HepG2 (cell line): ENCODE data around the gene OTOG. TPM values are rescaled to one million over a fixed set of nuclear protein-coding genes. Genes with fewer than 3 reads are reported as not detected.

Source experiments
- ATAC-seq: fragments of 200-7000 bp; cut with Tn5 transposase; 3 replicates; pipeline ENCODE4 v1.9.1; 2020; ENCODE audit warnings: mild to moderate bottlenecking, moderate library complexity
- BruUV-seq: library from RNA; stranded (reverse); fragments of 400-500 nt; replicated peaks from 2 replicates; lab custom pipeline; 2021; lab: Mats Ljungman, UMichigan
- CTCF ChIA-PET: fragments of 300-600 bp; formaldehyde crosslinking; extraction: SDS; loops from one replicate; lab custom pipeline; 2021; ENCODE audit warnings: low total read pairs, inconsistent platforms, low intra/inter-chr PET ratio; lab: Yijun Ruan, JAX
- POLR2A ChIA-PET: fragments of 350-600 bp; sonication (Branson Sonifier 250); formaldehyde crosslinking; loops from one replicate; lab custom pipeline; 2020; ENCODE audit warnings: antibody characterized with exemption, inconsistent platforms; lab: Yijun Ruan, JAX
- DNase-seq: peaks from one replicate; pipeline ENCODE4 v3.0.0-alpha.2; 2015; ENCODE audit warnings: low spot score
- FAIRE-seq: peaks from 3 replicates; lab custom pipeline; 2011; peaks lifted over from hg19 to GRCh38; lab: Jason Lieb, UNC
- H2AFZ ChIP-seq: one replicate; pipeline ENCODE4 v1.6.1; 2011; ENCODE audit warnings: low read length, inconsistent platforms
- H3K27ac ChIP-seq: fragments of 300-600 bp; 3 replicates; pipeline ENCODE4 v1.8.0; 2011; ENCODE audit warnings: mixed run types, mild to moderate bottlenecking, mixed read lengths, low read length, inconsistent platforms; ENCODE audit not compliant: insufficient read depth; ENCODE audit errors: extremely low read length
- H3K27me3 ChIP-seq, 2 experiments: fragments of 200-600 bp in 1 of 2; 2 replicates in 1 of 2; 3 replicates in 1 of 2; pipeline versions ENCODE4 v1.6.0 to v1.8.0; 2011; ENCODE audit warnings: low read length in 2 of 2, mild to moderate bottlenecking in 2 of 2, moderate library complexity in 2 of 2, inconsistent platforms in 1 of 2; ENCODE audit not compliant: insufficient read depth in 2 of 2, control insufficient read depth in 1 of 2
- H3K36me3 ChIP-seq, 2 experiments: fragments of 200-600 bp in 1 of 2; replicated peaks in 1 of 2; 2 replicates in 1 of 2; 3 replicates in 1 of 2; pipeline versions ENCODE4 v1.5.1 to v1.8.0; 2011; ENCODE audit warnings: low read length in 2 of 2, inconsistent platforms in 1 of 2; ENCODE audit not compliant: insufficient read depth in 2 of 2, control insufficient read depth in 1 of 2
- H3K4me1 ChIP-seq: 2 replicates; pipeline ENCODE4 v1.5.1; 2012; ENCODE audit warnings: low read length, inconsistent platforms; ENCODE audit not compliant: insufficient read depth
- H3K4me2 ChIP-seq: 2 replicates; pipeline ENCODE4 v1.6.0; 2011; ENCODE audit warnings: low read depth, low read length, inconsistent platforms
- H3K4me3 ChIP-seq, 3 experiments: fragments of 200-600 bp in 1 of 3; sonication (generic), shearing (Covaris generic) in 1 of 3; replicated peaks in 1 of 3; 2 replicates each; pipeline ENCODE4 v1.5.1; 2011 to 2016; ENCODE audit warnings: low read length in 3 of 3, inconsistent platforms in 2 of 3, low read depth in 2 of 3, mild to moderate bottlenecking in 2 of 3, control low read depth in 1 of 3, mixed read lengths in 1 of 3; ENCODE audit not compliant: insufficient read depth in 1 of 3
- H3K79me2 ChIP-seq: one replicate; pipeline ENCODE4 v1.6.1; 2011; ENCODE audit warnings: low read length, inconsistent platforms; ENCODE audit not compliant: insufficient read depth
- H3K9ac ChIP-seq: 2 replicates; pipeline ENCODE4 v1.6.0; 2011; ENCODE audit warnings: mild to moderate bottlenecking, low read depth, low read length, inconsistent platforms; ENCODE audit not compliant: insufficient read depth
- H3K9me3 ChIP-seq: 2 replicates; pipeline ENCODE4 v1.5.1; 2012; ENCODE audit warnings: mild to moderate bottlenecking, low read length
- H4K20me1 ChIP-seq: 2 replicates; pipeline ENCODE4 v1.6.0; 2011; ENCODE audit warnings: inconsistent platforms, mild to moderate bottlenecking, low read length, moderate library complexity; ENCODE audit not compliant: insufficient read depth
- BCL6 ChIP-seq: IDR thresholded peaks from 2 replicates; pipeline ENCODE4 v1.6.1; 2016; ENCODE audit warnings: missing genetic modification reagents, missing compliant biosample characterization
- CREM ChIP-seq, 2 experiments: sonication (generic) in 1 of 2; formaldehyde crosslinking in 1 of 2; IDR thresholded peaks; 2 replicates each; pipeline versions ENCODE4 v1.4.0 to v1.6.1; 2016 to 2020; ENCODE audit warnings: antibody characterized with exemption in 1 of 2, mild to moderate bottlenecking in 1 of 2, missing genetic modification reagents in 1 of 2
- CTCF ChIP-seq: sonication (generic); formaldehyde crosslinking; IDR thresholded peaks from 2 replicates; pipeline ENCODE4 v1.5.0; 2020; ENCODE audit warnings: mild to moderate bottlenecking, missing genetic modification reagents, moderate library complexity
- HNF1B ChIP-seq: sonication (generic); formaldehyde crosslinking; IDR thresholded peaks from 2 replicates; pipeline ENCODE4 v1.5.1; 2020; ENCODE audit warnings: mild to moderate bottlenecking, moderate library complexity, missing genetic modification reagents
- HOXA3 ChIP-seq: sonication (generic); formaldehyde crosslinking; IDR thresholded peaks from 2 replicates; pipeline ENCODE4 v1.5.0; 2020; ENCODE audit warnings: missing genetic modification reagents
- IRX3 ChIP-seq: sonication (generic); formaldehyde crosslinking; IDR thresholded peaks from 2 replicates; pipeline ENCODE4 v1.8.1; 2023; ENCODE audit warnings: mild to moderate bottlenecking, low read depth, missing genetic modification reagents, borderline replicate concordance
- KDM2A ChIP-seq: sonication (generic); formaldehyde crosslinking; IDR thresholded peaks from 2 replicates; pipeline ENCODE4 v1.4.0; 2020; ENCODE audit warnings: low read depth, missing genetic modification reagents, borderline replicate concordance
- NRL ChIP-seq: sonication (generic); formaldehyde crosslinking; IDR thresholded peaks from 2 replicates; pipeline ENCODE4 v1.5.0; 2020; ENCODE audit warnings: missing genetic modification reagents, mild to moderate bottlenecking, moderate library complexity, borderline replicate concordance
- RAD21 ChIP-seq: fragments of 450-650 bp; formaldehyde crosslinking; IDR thresholded peaks from 2 replicates; pipeline ENCODE4 v1.5.0; 2020; ENCODE audit warnings: mild to moderate bottlenecking
- SIN3A ChIP-seq: IDR thresholded peaks from 2 replicates; pipeline ENCODE4 v1.6.1; 2011; ENCODE audit warnings: low read depth, mild to moderate bottlenecking, control low read depth, low read length, borderline replicate concordance
- STAG1 ChIP-seq: sonication (generic); formaldehyde crosslinking; IDR thresholded peaks from 2 replicates; pipeline ENCODE4 v1.4.0; 2020; ENCODE audit warnings: missing genetic modification reagents
- TBX2 ChIP-seq: sonication (generic); formaldehyde crosslinking; IDR thresholded peaks from 2 replicates; pipeline ENCODE4 v1.5.0; 2020; ENCODE audit warnings: missing genetic modification reagents, mild to moderate bottlenecking, borderline replicate concordance
- ZBTB3 ChIP-seq: sonication (generic); formaldehyde crosslinking; IDR thresholded peaks from 2 replicates; pipeline ENCODE4 v1.4.0; 2020; ENCODE audit warnings: low read depth, mild to moderate bottlenecking, moderate library complexity, missing genetic modification reagents, borderline replicate concordance
- ZSCAN21 ChIP-seq: sonication (generic); formaldehyde crosslinking; IDR thresholded peaks from 2 replicates; pipeline ENCODE4 v1.8.0; 2022; ENCODE audit warnings: mild to moderate bottlenecking, missing genetic modification reagents, moderate library complexity, borderline replicate concordance
- WGBS: methylation state at CpG from one replicate; pipeline ENCODE4 v1.1.6; 2017; ENCODE audit warnings: low lambda C conversion rate; 5-methylcytosine and 5-hydroxymethylcytosine counted together
- in situ Hi-C: cut with HindIII; loops from 2 replicates; pipeline ENCODE4 v1.10.0; 2017; ENCODE audit warnings: low pct_unique_long_range_greater_than_20kb; ENCODE audit not compliant: extremely low pct_ligation_motif_present
- intact Hi-C: fragments of 100-400 bp; cut with micrococcal nuclease; formaldehyde crosslinking; loops from one replicate; pipeline ENCODE4 v1.10.0; 2022; ENCODE audit not compliant: unreplicated experiment
- polyA plus RNA-seq, 8 experiments: library from polyadenylated mRNA; depleted of rRNA in 3 of 8; stranded (reverse) in 7 of 8; unstranded in 1 of 8; fragments of >200 nt; fragmentation: Illumina TruSeq in 4 of 8; extraction: Trizol in 4 of 8; gene quantifications; 2 replicates each; pipeline versions ENCODE4 v1.2.1 to v1.2.3, GENCODE V29; 2011 to 2016; ENCODE audit warnings: low read depth in 4 of 8, missing spikeins in 1 of 8, mixed read lengths in 1 of 8; ENCODE audit not compliant: insufficient read depth in 1 of 8
- total RNA-seq, 5 experiments: library from RNA; depleted of rRNA; stranded (reverse); fragments of >200 nt; fragmentation: Illumina TruSeq; extraction: Trizol; gene quantifications; 2 replicates each; pipeline ENCODE4 v1.2.3, GENCODE V29; 2016; ENCODE audit warnings: low read depth in 1 of 5

Gene OTOG
- total and polyA plus RNA-seq, 2 of the 13 experiments (the other 11 are each of a cell fraction or from before 2014, with no cell fraction given) = not detected

GRCh38 chr11:17598700-17599459 lies 51.8 kb downstream of the OTOG start:
- intact Hi-C loops = loop anchor here (2.0 kb wide), 2 partner anchors 132 to 380 kb away; no protein-coding TSS in a partner anchor
- no peaks in the 10 kb centered on the region for H3K4me1 ChIP-seq
- BruUV-seq = no TSS peak
- WGBS = 18% methylated on average over 12 of the region's 17 CpGs
- no peaks in the 10 kb centered on the region for H3K9me3 ChIP-seq
- ATAC-seq = peak; percentile 94
- no peak overlapping the region for H3K27ac ChIP-seq
- peak; percentile 40 for FAIRE-seq
- CTCF ChIA-PET = interaction anchor here (1.3 to 2.1 kb wide), 3 partner anchors 121 to 380 kb away, joined by 3 to 5 read pairs (median 3); no protein-coding TSS in a partner anchor
- DNase-seq = peak; percentile 37
- POLR2A ChIA-PET = no interaction called here
- no peak overlapping the region for H3K4me3 ChIP-seq
- TF ChIP-seq CTCF (CRISPR knock-in tag) = peak; percentile 95
- no peak for TF ChIP-seq SIN3A
- TF ChIP-seq KDM2A = 0 out of 2 replicates have a peak, but pooled peaks have one; percentile 43
- no peak for TF ChIP-seq ZBTB3 (CRISPR knock-in tag)
- no peak for TF ChIP-seq BCL6 (CRISPR knock-in tag)
- 0 out of 2 replicates have a peak, but pooled peaks have one; percentile 15 for TF ChIP-seq TBX2 (CRISPR knock-in tag)
- no peak for TF ChIP-seq HNF1B (CRISPR knock-in tag)
- 0 out of 2 replicates have a peak, but pooled peaks have one; percentile 52 for TF ChIP-seq ZSCAN21 (CRISPR knock-in tag)
- peak; percentile 89 for TF ChIP-seq STAG1 (CRISPR knock-in tag)
- peak; percentile 30; the same call in 1 of the 2 replicates for TF ChIP-seq NRL
- TF ChIP-seq HOXA3 = no peak
- TF ChIP-seq RAD21 (CRISPR knock-in tag) = peak; percentile 84
- no peak for TF ChIP-seq IRX3 (CRISPR knock-in tag)
- TF ChIP-seq CREM (IDR thresholded peaks at IDR 0.05) = no peak
- no peak for TF ChIP-seq CREM (CRISPR knock-in tag; IDR thresholded peaks at IDR 0.05)
- TF ChIP-seq, all 625 proteins: peak for 7
- Histone ChIP-seq H3K36me3 (no peaks in the 10 kb centered on the region), H3K79me2 (no peaks in the 10 kb centered on the region), H2AFZ (no peak overlapping the region), H3K27me3 (peaks cover 3 to 18% of the 10 kb centered on the region in 2 experiments; a peak in 2 of 5 replicates), H3K4me2 (no peak overlapping the region), H3K9ac (no peak overlapping the region), H4K20me1 (no peaks in the 10 kb centered on the region; the same call in 1 of the 2 replicates)
- in situ Hi-C loops = no loop called here
